Stimulated activated naive CD8-positive, alpha-beta T cell treated with anti-CD3 and anti-CD28 coated beads, Interleukin-15, amount 100 ng/mL, for 72 hours (primary cell): Measurements from ENCODE around the gene GPT2.
A peak's percentile ranks its signal among the peaks of the same experiment; 100 is the strongest.

Experiments used
- ATAC-seq: fragments of 150-1000 bp; cut with Tn5 transposase; 2 replicates; pipeline ENCODE4 v1.10.0; 2021; ENCODE audit warnings: mild to moderate bottlenecking, moderate library complexity
- DNase-seq, 2 donors: peaks; one replicate each; pipeline ENCODE4 v3.0.0; 2021 to 2022
- H3K27ac Mint-ChIP-seq, 2 donors: one replicate each; pipeline ENCODE4 v1.8.0; 2022; ENCODE audit warnings: mild to moderate bottlenecking in 2 of 2, mixed read lengths in 2 of 2, moderate library complexity in 2 of 2
- H3K27me3 Mint-ChIP-seq: one replicate; pipeline ENCODE4 v1.8.0; 2022; ENCODE audit warnings: mixed read lengths
- H3K4me1 Mint-ChIP-seq: one replicate; pipeline ENCODE4 v1.8.0; 2022; ENCODE audit warnings: mild to moderate bottlenecking, mixed read lengths
- H3K4me3 Mint-ChIP-seq, 2 donors: one replicate each; pipeline ENCODE4 v1.8.0; 2022; ENCODE audit warnings: mild to moderate bottlenecking in 2 of 2, mixed read lengths in 2 of 2, moderate library complexity in 1 of 2
- H3K9me3 Mint-ChIP-seq, 2 donors: one replicate each; pipeline ENCODE4 v1.8.0; 2022; ENCODE audit warnings: mixed read lengths in 2 of 2

Gene GPT2

GRCh38 chr16:46950009-46950408 is 65.8 kb downstream of the GPT2 start:
- no peak for ATAC-seq
- H3K4me1 Mint-ChIP-seq = no peaks in the 10 kb centered on the region
- no peak overlapping the region for H3K4me3 Mint-ChIP-seq
- no peaks in the 10 kb centered on the region for H3K27me3 Mint-ChIP-seq
- no peaks in the 10 kb centered on the region for H3K9me3 Mint-ChIP-seq
- no peak overlapping the region for H3K27ac Mint-ChIP-seq
- no peak for DNase-seq

- H3K9me3 Mint-ChIP-seq = no peaks in the 10 kb centered on the region
- DNase-seq (no peak), ATAC-seq (no peak)
- H3K4me3 Mint-ChIP-seq = no peak overlapping the region
- peaks cover 19% of the 10 kb centered on the region for H3K4me1 Mint-ChIP-seq
- no peaks in the 10 kb centered on the region for H3K27me3 Mint-ChIP-seq
- H3K27ac Mint-ChIP-seq = no peak overlapping the region
Measured at GRCh38 chr16:46954562-46954961, 70.4 kb downstream of the GPT2 start.

GRCh38 chr16:46961373-46962353 is 77.5 kb downstream of the GPT2 start:
- no peaks in the 10 kb centered on the region for H3K9me3 Mint-ChIP-seq

GRCh38 chr16:46962629-46963028 is 78.5 kb downstream of the GPT2 start:
- peak overlapping the region; percentile 24 to 59 for H3K4me3 Mint-ChIP-seq
- no peak for ATAC-seq
- peaks cover 66% of the 10 kb centered on the region for H3K4me1 Mint-ChIP-seq

More at GRCh38 chr16:46961373-46962353, 77.5 kb downstream of the GPT2 start:
- Mint-ChIP-seq H3K4me3 (peak overlapping the region; percentile 25 to 59), H3K27ac (peak overlapping the region; percentile 62 to 96), H3K4me1 (peaks cover 65% of the 10 kb centered on the region), H3K27me3 (no peaks in the 10 kb centered on the region)
- ATAC-seq (peak; percentile 100), DNase-seq (peak; percentile 39 to 59)

GRCh38 chr16:46968063-46968435 is 83.9 kb downstream of the GPT2 start:
- H3K27ac Mint-ChIP-seq = no peak overlapping the region
- H3K4me1 Mint-ChIP-seq = peaks cover 57% of the 10 kb centered on the region
- H3K9me3 Mint-ChIP-seq = no peaks in the 10 kb centered on the region
- DNase-seq (no peak), ATAC-seq (no peak)
- H3K4me3 Mint-ChIP-seq = peak overlapping the region in 1 of 2 donors; percentile 6
- no peaks in the 10 kb centered on the region for H3K27me3 Mint-ChIP-seq

More at GRCh38 chr16:46962629-46963028, 78.5 kb downstream of the GPT2 start:
- Mint-ChIP-seq H3K27me3 (no peaks in the 10 kb centered on the region), H3K27ac (peak overlapping the region in 1 of 2 donors; percentile 96), H3K9me3 (no peaks in the 10 kb centered on the region)
- DNase-seq = no peak

GRCh38 chr16:46970089-46970488 is 85.9 kb downstream of the GPT2 start:
- peaks cover 49% of the 10 kb centered on the region for H3K4me1 Mint-ChIP-seq
- H3K27ac Mint-ChIP-seq = no peak overlapping the region
- H3K9me3 Mint-ChIP-seq = no peaks in the 10 kb centered on the region
- peak overlapping the region in 1 of 2 donors; percentile 35 for H3K4me3 Mint-ChIP-seq
- no peak for ATAC-seq
- DNase-seq = no peak
- H3K27me3 Mint-ChIP-seq = no peaks in the 10 kb centered on the region

- H3K4me1 Mint-ChIP-seq = peaks cover 61% of the 10 kb centered on the region
- peak overlapping the region in 1 of 2 donors; percentile 5 for H3K27ac Mint-ChIP-seq
- peak overlapping the region; percentile 39 to 58 for H3K4me3 Mint-ChIP-seq
- ATAC-seq = no peak
- H3K27me3 Mint-ChIP-seq = no peaks in the 10 kb centered on the region
- no peaks in the 10 kb centered on the region for H3K9me3 Mint-ChIP-seq
- DNase-seq = no peak
Measured at GRCh38 chr16:46971271-46971670, 87.1 kb downstream of the GPT2 start.

GRCh38 chr16:46972429-46973206 is 88.5 kb downstream of the GPT2 start:
- Mint-ChIP-seq H3K27me3 (no peaks in the 10 kb centered on the region), H3K4me1 (peaks cover 63% of the 10 kb centered on the region), H3K4me3 (peak overlapping the region; percentile 88 to 93), H3K27ac (peak overlapping the region; percentile 93 to 99), H3K9me3 (no peaks in the 10 kb centered on the region)
- DNase-seq = peak; percentile 54
- ATAC-seq = peak; percentile 64

GRCh38 chr16:46973207-46973995 is 89.2 kb downstream of the GPT2 start, which contains the start of gene DNAJA2:
Gene DNAJA2 (minus strand): TSS chr16:46973674. CDS start chr16:46973572, 102 bp downstream.
- ATAC-seq (peak; percentile 94), DNase-seq (peak; percentile 89 to 92)
- Mint-ChIP-seq H3K4me1 (peaks cover 59% of the 10 kb centered on the region), H3K9me3 (no peaks in the 10 kb centered on the region), H3K27ac (peak within 1 kb of the TSS; percentile 98 to 99), H3K4me3 (peak within 1 kb of the TSS; percentile 88 to 93), H3K27me3 (no peaks in the 10 kb centered on the region)

- DNase-seq (no peak), ATAC-seq (no peak)
- Mint-ChIP-seq H3K27me3 (no peaks in the 10 kb centered on the region), H3K4me1 (peaks cover 55% of the 10 kb centered on the region), H3K9me3 (no peaks in the 10 kb centered on the region), H3K4me3 (peak overlapping the region; percentile 84 to 88), H3K27ac (peak overlapping the region; percentile 98 to 99)
Measured at GRCh38 chr16:46973996-46974324, 89.8 kb downstream of the GPT2 start.

GRCh38 chr16:46974352-46974751 is 90.2 kb downstream of the GPT2 start:
- Mint-ChIP-seq H3K27ac (peak overlapping the region; percentile 98 to 99), H3K4me3 (peak overlapping the region; percentile 84 to 88), H3K27me3 (no peaks in the 10 kb centered on the region), H3K4me1 (peaks cover 54% of the 10 kb centered on the region), H3K9me3 (no peaks in the 10 kb centered on the region)
- peak; percentile 51 for ATAC-seq
- DNase-seq = peak; percentile 24 to 39

GRCh38 chr16:46975165-46975564 is 91.0 kb downstream of the GPT2 start:
- Mint-ChIP-seq H3K4me1 (peaks cover 56% of the 10 kb centered on the region), H3K4me3 (peak overlapping the region; percentile 84 to 88)
- no peak for DNase-seq

GRCh38 chr16:46975908-46976470 is 91.8 kb downstream of the GPT2 start:
- H3K27ac Mint-ChIP-seq = peak overlapping the region; percentile 5 to 86
- H3K4me1 Mint-ChIP-seq = peaks cover 53% of the 10 kb centered on the region
- no peaks in the 10 kb centered on the region for H3K27me3 Mint-ChIP-seq
- H3K9me3 Mint-ChIP-seq = no peaks in the 10 kb centered on the region
- peak overlapping the region; percentile 53 to 80 for H3K4me3 Mint-ChIP-seq
- ATAC-seq (no peak), DNase-seq (no peak)

More at GRCh38 chr16:46975165-46975564, 91.0 kb downstream of the GPT2 start:
- no peak for ATAC-seq
- no peaks in the 10 kb centered on the region for H3K27me3 Mint-ChIP-seq
- no peaks in the 10 kb centered on the region for H3K9me3 Mint-ChIP-seq
- H3K27ac Mint-ChIP-seq = peak overlapping the region; percentile 81 to 90

GRCh38 chr16:46976550-46976949 is 92.4 kb downstream of the GPT2 start:
- peak overlapping the region; percentile 53 to 80 for H3K4me3 Mint-ChIP-seq
- DNase-seq = no peak
- peaks cover 48% of the 10 kb centered on the region for H3K4me1 Mint-ChIP-seq
- no peaks in the 10 kb centered on the region for H3K27me3 Mint-ChIP-seq
- ATAC-seq = no peak
- peak overlapping the region in 1 of 2 donors; percentile 86 for H3K27ac Mint-ChIP-seq
- H3K9me3 Mint-ChIP-seq = no peaks in the 10 kb centered on the region
